Esophagus squamous epithelium (tissue), 5 donors: Measurements from ENCODE around the gene NPM3. TPM values are rescaled to one million over a fixed set of nuclear protein-coding genes. Genes with fewer than 3 reads are reported as not detected.
"Not testable (repeated sequence)": the region's sequence is repeated elsewhere in the genome, so short reads cannot be mapped to it uniquely, and the experiment has no call there.

Experiments
- DNase-seq: peaks from one replicate; lab custom pipeline; 2025; lab: John Stamatoyannopoulos, UW
- H3K27ac ChIP-seq, 4 donors: fragments of 200-600 bp; sonication (generic); one replicate each; pipeline ENCODE4 v1.5.1; 2016 to 2019; ENCODE audit warnings: mild to moderate bottlenecking in 1 of 4
- H3K27me3 ChIP-seq, 4 donors: fragments of 200-600 bp; sonication (generic); 1 replicate in 3 of 4; 2 replicates in 1 of 4; pipeline versions ENCODE4 v1.5.1 to v1.6.0; 2017 to 2021; ENCODE audit warnings: antibody characterized with exemption in 1 of 4
- H3K36me3 ChIP-seq, 3 donors: fragments of 200-600 bp; sonication (generic); one replicate each; pipeline ENCODE4 v1.5.1; 2016 to 2019
- H3K4me1 ChIP-seq, 3 donors: fragments of 200-600 bp; sonication (generic); one replicate each; pipeline ENCODE4 v1.5.1; 2017 to 2019
- H3K4me3 ChIP-seq, 4 donors: fragments of 200-600 bp; sonication (generic); 1 replicate in 3 of 4; 2 replicates in 1 of 4; pipeline ENCODE4 v1.5.1; 2016 to 2019; ENCODE audit warnings: mild to moderate bottlenecking in 2 of 4, moderate library complexity in 1 of 4
- H3K9me3 ChIP-seq, 3 donors: fragments of 200-600 bp; sonication (generic); one replicate each; pipeline ENCODE4 v1.5.1; 2016 to 2019
- CTCF ChIP-seq, 6 experiments: fragments of 450-650 bp in 4 of 6; fragments of 200-600 bp in 2 of 6; sonication (generic) in 2 of 6; IDR thresholded peaks; one replicate each; pipeline ENCODE4 v1.5.1; 2016 to 2019; ENCODE audit warnings: antibody characterized with exemption in 6 of 6, mild to moderate bottlenecking in 4 of 6, moderate library complexity in 4 of 6
- POLR2A ChIP-seq, 4 donors: fragments of 450-650 bp; IDR thresholded peaks; one replicate each; pipeline ENCODE4 v1.6.1; 2017; ENCODE audit warnings: antibody characterized with exemption in 4 of 4, mild to moderate bottlenecking in 4 of 4, moderate library complexity in 3 of 4
- WGBS, 2 donors: methylation state at CpG; one replicate each; pipeline ENCODE4 v1.1.5; 2018; 5-methylcytosine and 5-hydroxymethylcytosine counted together
- intact Hi-C: fragments of 100-400 bp; cut with DNase I; formaldehyde crosslinking; loops from one replicate; pipeline ENCODE4 v1.15.0; 2022
- total RNA-seq, 4 donors: library from RNA; depleted of rRNA; stranded (reverse); fragments of >200 nt; gene quantifications; one replicate each; pipeline ENCODE4 v1.1.0, GENCODE V29; 2016
- donor health status: DM: yes; HTN: yes; CAD: no.

The NPM3 gene
- total RNA-seq, 4 donors from 2014 or later: 36.7 to 91.3 (median 52.2) TPM

GRCh38 chr10:101803511-101803910 lies 20.3 kb upstream of the NPM3 start:
- DNase-seq: no peak
- Histone ChIP-seq H3K27ac (no peak overlapping the region), H3K4me1 (no peaks in the 10 kb centered on the region), H3K4me3 (no peak overlapping the region), H3K27me3 (no peaks in the 10 kb centered on the region), H3K9me3 (no peaks in the 10 kb centered on the region), H3K36me3 (peaks cover 26 to 100% (median 83%) of the 10 kb centered on the region in 3 donors)
- TF ChIP-seq CTCF (IDR thresholded peaks at IDR 0.05) (no peak), POLR2A (IDR thresholded peaks at IDR 0.05) (no peak)
- intact Hi-C loops: no loop called here
- 60 to 68% methylated on average over 4 of the region's 4 CpGs for WGBS, 2 donors

- TF ChIP-seq POLR2A (IDR thresholded peaks at IDR 0.05) (no peak), CTCF (IDR thresholded peaks at IDR 0.05) (no peak)
- Histone ChIP-seq H3K27ac (no peak overlapping the region), H3K4me1 (peaks cover 0 to 5% (median 0%) of the 10 kb centered on the region in 3 donors), H3K9me3 (no peaks in the 10 kb centered on the region), H3K4me3 (no peak overlapping the region), H3K36me3 (peaks cover 52 to 100% (median 90%) of the 10 kb centered on the region in 3 donors), H3K27me3 (no peaks in the 10 kb centered on the region)
- intact Hi-C loops: no loop called here
- WGBS, 2 donors: 79 to 82% methylated on average over 4 of the region's 4 CpGs
- no peak for DNase-seq
Measured at GRCh38 chr10:101797403-101798059, 14.3 kb upstream of the NPM3 start.

GRCh38 chr10:101793526-101793925 lies 10.3 kb upstream of the NPM3 start:
- H3K27ac ChIP-seq: no peak overlapping the region
- 96 to 98% methylated on average over 12 of the region's 12 CpGs for WGBS, 2 donors
- no peak for TF ChIP-seq CTCF (IDR thresholded peaks at IDR 0.05)
- H3K9me3 ChIP-seq: no peaks in the 10 kb centered on the region
- H3K4me1 ChIP-seq: peaks cover 0 to 5% (median 0%) of the 10 kb centered on the region in 3 donors
- no peak overlapping the region for H3K4me3 ChIP-seq
- peaks cover 33 to 100% (median 81%) of the 10 kb centered on the region in 3 donors for H3K36me3 ChIP-seq
- intact Hi-C loops: no loop called here
- DNase-seq: no peak
- H3K27me3 ChIP-seq: no peaks in the 10 kb centered on the region

GRCh38 chr10:101789686-101790085 lies 6.4 kb upstream of the NPM3 start:
- no peaks in the 10 kb centered on the region for H3K27me3 ChIP-seq
- 90 to 92% methylated on average over 7 of the region's 7 CpGs for WGBS, 2 donors
- intact Hi-C loops: no loop called here

GRCh38 chr10:101789231-101789630 lies 6.0 kb upstream of the NPM3 start:
- intact Hi-C loops, H3K4me1 ChIP-seq, H3K9me3 ChIP-seq, DNase-seq, H3K27me3 ChIP-seq, H3K4me3 ChIP-seq, H3K27ac ChIP-seq: not testable (repeated sequence)
- 86 to 89% methylated on average over 9 of the region's 9 CpGs for WGBS, 2 donors
- peaks cover 10 to 100% (median 65%) of the 10 kb centered on the region in 3 donors for H3K36me3 ChIP-seq

More at GRCh38 chr10:101789686-101790085, 6.4 kb upstream of the NPM3 start:
- Histone ChIP-seq H3K9me3 (no peaks in the 10 kb centered on the region), H3K4me3 (no peak overlapping the region), H3K27ac (no peak overlapping the region), H3K36me3 (peaks cover 14 to 100% (median 69%) of the 10 kb centered on the region in 3 donors), H3K4me1 (peaks cover 0 to 3% (median 0%) of the 10 kb centered on the region in 3 donors)
- no peak for DNase-seq
- no peak for TF ChIP-seq POLR2A (IDR thresholded peaks at IDR 0.05)
- TF ChIP-seq CTCF (IDR thresholded peaks at IDR 0.05): no peak
